NOMO-1 (cell line): Measurements from ENCODE around the gene DOK1.
A peak's percentile ranks its signal among the peaks of the same experiment; 100 is the strongest.

Experiments
- DNase-seq, 2 experiments: peaks; one replicate each; lab custom pipeline; 2025; ENCODE audit not compliant: unreplicated experiment in 2 of 2; lab: John Stamatoyannopoulos, UW

DOK1 gene

DNA sequence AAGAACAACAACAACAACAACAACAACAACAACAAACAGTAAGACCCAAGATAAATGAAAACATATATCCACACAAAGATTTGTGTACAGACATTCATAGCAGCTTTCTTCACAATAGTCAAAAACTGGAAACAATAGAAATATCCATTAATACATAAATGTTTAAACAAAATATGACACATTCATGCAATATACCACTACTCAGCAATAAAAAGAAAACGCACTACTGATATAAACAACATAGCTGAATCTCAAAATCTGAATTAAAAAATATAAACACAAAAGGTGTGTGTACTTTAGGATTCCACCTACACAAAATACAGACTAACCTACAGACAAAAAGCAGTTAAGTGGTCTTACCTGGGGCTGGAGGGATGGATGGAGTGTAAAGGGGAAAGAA is 42.1 kb downstream of the DOK1 start:
- no peak for DNase-seq

DNA sequence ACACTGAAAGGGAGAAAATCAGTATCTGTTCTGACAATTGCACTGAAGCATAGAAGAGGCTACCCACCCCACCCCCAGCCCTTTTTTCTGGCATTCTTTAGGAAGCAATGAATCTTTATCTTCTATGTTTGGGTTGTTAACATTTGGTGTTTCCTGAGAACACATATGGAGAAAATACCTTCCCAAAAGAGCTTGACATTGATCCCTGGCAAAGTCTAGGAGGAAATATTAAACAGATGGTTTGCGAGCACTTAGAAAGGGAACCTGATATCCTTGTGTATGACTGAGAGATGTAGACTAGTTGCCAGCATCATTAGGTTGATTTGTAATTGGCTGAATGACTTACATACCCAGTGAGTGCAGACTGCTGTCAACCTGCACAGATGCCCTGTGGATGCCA is 42.9 kb downstream of the DOK1 start:
- no peak for DNase-seq

DNA sequence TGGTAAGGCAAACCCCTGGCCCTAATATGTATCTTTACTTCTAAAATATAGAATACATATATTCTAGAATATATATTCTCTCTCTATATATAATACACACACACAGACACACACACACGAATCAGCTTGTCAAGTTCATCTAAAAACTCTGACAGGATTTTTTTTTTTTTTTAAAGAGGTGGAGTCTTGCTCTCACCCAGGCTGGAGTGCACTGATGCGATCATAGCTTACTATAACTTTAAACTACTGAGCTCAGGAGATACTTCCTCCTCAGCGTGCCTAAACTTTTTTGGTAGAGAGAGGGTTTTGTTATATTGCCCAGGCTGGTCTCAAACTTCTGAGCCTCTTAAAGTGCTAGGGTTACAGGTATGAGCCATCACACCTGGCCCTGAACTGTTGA is 45.2 kb downstream of the DOK1 start:
- no peak for DNase-seq

DNA sequence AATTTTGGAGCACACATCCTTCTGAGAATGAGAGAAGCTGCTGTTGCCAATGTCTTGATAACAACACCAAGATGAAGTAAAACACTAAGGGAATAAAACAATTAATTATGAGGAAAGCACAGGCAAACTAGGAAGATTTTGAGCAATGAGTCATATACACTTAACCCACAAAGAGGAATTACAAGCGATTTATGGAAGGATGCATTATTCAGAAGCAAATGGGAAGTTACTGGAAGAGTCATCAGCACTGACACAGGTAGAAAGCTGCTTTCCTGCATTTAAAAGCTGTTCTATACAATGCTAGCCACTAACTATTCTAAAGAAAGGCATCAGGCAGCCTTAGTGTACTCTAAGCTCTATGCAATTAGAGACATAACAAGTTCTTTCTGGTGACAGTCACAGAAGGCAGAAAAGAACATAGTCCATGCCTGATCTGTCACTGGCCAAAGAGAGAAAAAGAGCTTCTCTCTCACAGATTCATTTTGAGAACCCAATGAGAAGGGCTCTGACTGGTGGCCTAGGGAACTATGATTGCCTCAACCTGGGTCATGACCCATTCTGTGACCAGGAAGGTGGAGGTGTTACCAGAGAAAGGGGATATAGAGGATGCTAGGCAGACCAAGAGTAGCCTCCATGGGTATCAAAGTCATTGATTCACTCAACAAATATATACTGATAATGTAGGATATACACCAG is 48.2 kb downstream of the DOK1 start:
- DNase-seq: peak in 1 of 2 experiments; percentile 21

DNA sequence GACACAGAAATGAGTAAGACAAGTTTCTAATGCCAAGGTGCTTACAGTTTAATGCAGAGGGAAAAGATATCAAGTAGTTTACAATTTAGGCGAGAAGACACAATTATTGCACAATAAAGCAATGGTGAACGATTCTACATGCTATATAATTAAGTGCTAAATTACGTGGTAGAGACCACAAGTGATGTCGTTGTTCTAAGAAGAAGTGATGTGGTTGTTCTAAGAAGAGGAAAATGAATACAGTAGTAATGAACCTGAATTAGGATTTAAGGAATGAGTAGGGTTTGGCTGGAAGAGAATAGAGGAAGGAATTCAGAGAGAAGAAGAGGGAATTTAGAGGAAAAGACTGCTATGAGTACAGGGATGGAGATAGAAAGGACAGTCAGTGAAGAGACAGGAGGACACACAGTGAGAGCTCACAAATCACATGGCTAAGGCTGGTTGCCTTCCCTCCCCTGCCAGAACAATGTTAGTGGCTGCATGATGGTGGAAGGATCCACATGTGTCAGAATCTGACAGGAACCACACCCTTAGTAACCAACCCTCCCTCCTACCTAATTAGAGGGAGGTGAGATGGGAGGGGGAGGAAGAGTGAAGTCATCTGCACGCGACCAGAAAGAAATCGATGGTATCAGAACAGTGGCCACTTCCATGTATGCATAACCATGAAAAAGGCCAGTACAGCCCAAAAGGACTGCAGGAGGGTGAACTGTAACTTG is 48.9 kb downstream of the DOK1 start:
- DNase-seq: peak in 1 of 2 experiments; percentile 24

DNA sequence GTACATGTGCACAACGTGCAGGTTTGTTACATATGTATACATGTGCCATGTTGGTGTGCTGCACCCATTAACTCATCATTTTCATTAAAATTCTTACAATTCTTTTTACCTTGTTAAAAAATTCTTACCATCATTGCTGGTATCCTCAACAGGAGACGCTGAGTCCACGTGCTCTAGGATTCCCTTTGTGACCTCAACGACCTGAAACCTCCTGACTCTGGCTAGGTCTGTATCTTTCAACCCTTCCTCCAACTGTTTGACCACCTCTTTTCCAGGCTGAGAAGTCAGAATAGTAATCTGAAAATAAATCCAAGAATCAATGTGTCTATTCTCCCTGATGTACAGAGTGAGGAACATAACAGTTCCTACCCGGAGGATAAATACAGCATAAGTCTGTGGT is 52.4 kb downstream of the DOK1 start:
- no peak for DNase-seq
